Activated naive CD8-positive, alpha-beta T cell treated with anti-CD3 and anti-CD28 coated beads, Interleukin-2, amount 10 ng/mL, durations not matched to agents 7 days and 5 days (primary cell): ENCODE measurements around the gene FKBP11. TPM values are rescaled to one million over a fixed set of nuclear protein-coding genes. Genes with fewer than 3 reads are reported as not detected.

Source experiments
- ATAC-seq: fragments of 150-1000 bp; cut with Tn5 transposase; one replicate; pipeline ENCODE4 v1.10.0; 2021; ENCODE audit warnings: low read depth, moderate library complexity
- POLR2A ChIA-PET: fragments of 350-600 bp; sonication (Branson Sonifier 250); formaldehyde crosslinking; loops from one replicate; lab custom pipeline; 2021; ENCODE audit warnings: antibody characterized with exemption; lab: Charles Lee
- DNase-seq: peaks from one replicate; pipeline ENCODE4 v3.0.0; 2021
- H3K27ac Mint-ChIP-seq: one replicate; pipeline ENCODE4 v1.8.0; 2022; ENCODE audit warnings: mild to moderate bottlenecking, mixed read lengths
- H3K27me3 Mint-ChIP-seq: one replicate; pipeline ENCODE4 v1.8.0; 2022; ENCODE audit warnings: mild to moderate bottlenecking, moderate library complexity, mixed read lengths
- H3K36me3 Mint-ChIP-seq: one replicate; pipeline ENCODE4 v1.8.0; 2021; ENCODE audit warnings: mild to moderate bottlenecking, mixed read lengths
- H3K4me1 Mint-ChIP-seq: one replicate; pipeline ENCODE4 v1.8.0; 2021; ENCODE audit warnings: mixed read lengths
- H3K4me3 Mint-ChIP-seq: one replicate; pipeline ENCODE4 v1.8.0; 2022; ENCODE audit warnings: mild to moderate bottlenecking, moderate library complexity, mixed read lengths
- H3K9me3 Mint-ChIP-seq: one replicate; pipeline ENCODE4 v1.8.0; 2021; ENCODE audit warnings: mixed read lengths
- total RNA-seq, 2 experiments: library from RNA; stranded (reverse); gene quantifications; one replicate each; pipeline ENCODE4 v1.2.3, GENCODE V29; 2021

Gene FKBP11
- total RNA-seq, 2 experiments from 2014 or later = 51.9 to 53.4 TPM

DNA sequence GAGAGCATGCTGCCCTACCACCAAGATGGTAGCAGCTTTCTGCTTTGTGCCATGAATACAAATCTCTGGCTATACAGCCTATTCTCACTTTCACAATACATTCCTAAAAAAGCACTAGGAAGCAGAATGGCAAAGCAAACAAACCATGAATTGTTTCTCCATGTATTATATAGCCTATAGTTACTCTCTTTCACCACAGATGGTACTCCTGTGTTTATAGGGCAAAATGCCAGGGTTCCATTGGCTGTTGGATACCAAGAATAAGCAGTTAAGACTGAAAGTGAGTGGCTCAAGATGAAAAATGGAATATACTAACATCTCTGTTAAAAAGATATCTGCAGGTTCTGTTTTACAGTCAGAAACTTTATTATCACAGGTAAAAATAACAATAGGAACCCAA lies 20.9 kb upstream of the FKBP11 start:
- Mint-ChIP-seq H3K27ac (no peak overlapping the region), H3K27me3 (no peaks in the 10 kb centered on the region), H3K36me3 (peaks cover 9% of the 10 kb centered on the region), H3K4me3 (no peak overlapping the region), H3K4me1 (peaks cover 21% of the 10 kb centered on the region), H3K9me3 (no peaks in the 10 kb centered on the region)
- POLR2A ChIA-PET = no interaction called here
- no peak for ATAC-seq
- no peak for DNase-seq

DNA sequence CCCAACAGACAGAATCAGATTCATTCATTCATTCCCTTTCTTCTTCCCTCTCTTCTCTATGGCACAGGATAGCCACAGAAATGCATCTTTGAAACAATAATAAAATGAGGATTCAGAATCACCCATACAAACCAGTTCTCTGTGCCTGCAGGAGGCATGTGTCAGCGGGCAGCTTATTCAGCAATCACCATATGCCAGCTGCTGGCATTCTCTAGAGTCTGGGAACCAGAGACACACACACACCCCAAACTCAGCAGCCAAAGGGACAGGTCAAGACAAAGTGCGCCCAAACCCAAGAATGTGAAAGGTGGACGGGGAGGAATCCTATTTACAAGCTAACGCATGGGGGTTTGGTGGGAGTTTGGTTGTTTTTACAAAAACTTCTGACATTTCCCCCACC lies 17.9 kb upstream of the FKBP11 start:
- no peak for ATAC-seq
- no peak for DNase-seq
- no peaks in the 10 kb centered on the region for H3K9me3 Mint-ChIP-seq
- H3K36me3 Mint-ChIP-seq = peaks cover 4% of the 10 kb centered on the region
- POLR2A ChIA-PET = interaction anchor here (0.9 kb wide), 1 partner anchor 36 kb away, joined by 3 read pairs; no protein-coding TSS in a partner anchor
- H3K4me1 Mint-ChIP-seq = peaks cover 19% of the 10 kb centered on the region
- no peak overlapping the region for H3K27ac Mint-ChIP-seq
- no peak overlapping the region for H3K4me3 Mint-ChIP-seq
- H3K27me3 Mint-ChIP-seq = no peaks in the 10 kb centered on the region

DNA sequence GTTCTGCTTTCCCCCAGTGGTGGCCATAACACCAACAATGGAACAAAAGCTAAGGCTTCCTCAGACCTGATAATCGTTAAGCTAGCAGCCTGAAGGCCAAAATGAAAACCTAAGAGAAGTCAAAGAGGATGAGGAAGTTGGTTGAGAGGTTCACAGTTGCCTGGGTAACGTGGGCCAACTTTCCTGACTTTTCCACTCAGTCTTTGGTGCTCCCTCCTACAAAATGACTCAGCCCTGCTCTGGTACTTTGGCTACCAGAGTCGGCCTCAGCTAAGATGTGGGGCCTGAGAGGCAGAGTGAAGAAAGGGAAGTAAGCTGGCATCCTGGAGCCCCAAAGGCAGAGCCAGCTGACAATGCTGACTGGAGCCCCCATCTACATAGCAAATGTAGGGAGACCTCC lies 14.9 kb upstream of the FKBP11 start:
- POLR2A ChIA-PET = interaction anchor here (0.8 kb wide), 1 partner anchor 9 kb away, joined by 3 read pairs; no protein-coding TSS in a partner anchor
- Mint-ChIP-seq H3K9me3 (no peaks in the 10 kb centered on the region), H3K27me3 (no peaks in the 10 kb centered on the region), H3K36me3 (peaks cover 1% of the 10 kb centered on the region), H3K4me1 (peaks cover 15% of the 10 kb centered on the region), H3K27ac (no peak overlapping the region), H3K4me3 (no peak overlapping the region)
- DNase-seq = no peak
- no peak for ATAC-seq

DNA sequence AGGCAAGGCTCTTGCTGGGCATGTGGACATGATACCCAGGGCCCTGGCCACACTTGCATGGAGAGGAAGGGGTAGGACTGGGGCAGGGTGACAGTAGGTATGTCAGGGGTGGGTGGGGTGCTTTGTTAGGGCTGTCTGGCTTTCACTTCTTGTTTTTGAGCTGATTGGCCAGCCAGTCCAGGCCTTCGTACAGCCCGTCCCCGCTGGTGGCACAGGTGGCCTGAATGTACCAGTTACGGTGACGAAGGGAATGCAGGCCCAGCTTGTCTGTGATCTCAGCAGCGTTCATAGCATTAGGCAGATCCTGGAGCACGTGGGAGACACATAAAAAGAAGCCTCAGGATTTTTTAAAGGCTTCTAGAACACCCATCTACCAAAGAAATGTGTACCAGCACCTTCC lies 13.5 kb upstream of the FKBP11 start:
- Mint-ChIP-seq H3K27ac (no peak overlapping the region), H3K4me1 (peaks cover 17% of the 10 kb centered on the region), H3K9me3 (no peaks in the 10 kb centered on the region), H3K36me3 (peaks cover 2% of the 10 kb centered on the region), H3K4me3 (no peak overlapping the region), H3K27me3 (no peaks in the 10 kb centered on the region)
- POLR2A ChIA-PET = interaction anchor here (0.5 to 1.3 kb wide), 2 partner anchors 14 to 87 kb away, joined by 4 read pairs; partner anchors contain the start of genes DDX23 and FKBP11
- ATAC-seq = no peak
- DNase-seq = no peak

DNA sequence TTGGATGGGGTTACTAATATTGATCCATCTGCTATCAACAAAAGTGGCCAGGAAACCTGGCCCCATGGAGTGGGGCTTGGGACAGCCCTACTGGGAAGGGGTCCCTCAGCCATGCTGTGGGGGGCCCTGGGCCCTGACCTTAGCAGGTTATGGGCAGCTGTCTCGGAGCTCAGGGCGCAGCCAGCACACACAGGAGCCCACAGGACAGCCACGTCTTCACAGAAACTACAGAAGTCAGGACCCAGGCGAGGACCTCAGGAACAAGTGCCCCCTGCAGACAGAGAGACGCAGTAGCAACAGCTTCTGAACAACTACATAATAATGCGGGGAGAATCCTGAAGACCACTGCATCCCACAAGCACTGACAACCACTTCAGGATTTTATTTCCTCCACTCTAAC lies 11.9 kb upstream of the FKBP11 start:
- H3K9me3 Mint-ChIP-seq = no peaks in the 10 kb centered on the region
- peaks cover 11% of the 10 kb centered on the region for H3K36me3 Mint-ChIP-seq
- ATAC-seq (no peak), DNase-seq (no peak)
- peaks cover 20% of the 10 kb centered on the region for H3K4me1 Mint-ChIP-seq
- POLR2A ChIA-PET = no interaction called here
- no peaks in the 10 kb centered on the region for H3K27me3 Mint-ChIP-seq
- no peak overlapping the region for H3K27ac Mint-ChIP-seq
- no peak overlapping the region for H3K4me3 Mint-ChIP-seq

DNA sequence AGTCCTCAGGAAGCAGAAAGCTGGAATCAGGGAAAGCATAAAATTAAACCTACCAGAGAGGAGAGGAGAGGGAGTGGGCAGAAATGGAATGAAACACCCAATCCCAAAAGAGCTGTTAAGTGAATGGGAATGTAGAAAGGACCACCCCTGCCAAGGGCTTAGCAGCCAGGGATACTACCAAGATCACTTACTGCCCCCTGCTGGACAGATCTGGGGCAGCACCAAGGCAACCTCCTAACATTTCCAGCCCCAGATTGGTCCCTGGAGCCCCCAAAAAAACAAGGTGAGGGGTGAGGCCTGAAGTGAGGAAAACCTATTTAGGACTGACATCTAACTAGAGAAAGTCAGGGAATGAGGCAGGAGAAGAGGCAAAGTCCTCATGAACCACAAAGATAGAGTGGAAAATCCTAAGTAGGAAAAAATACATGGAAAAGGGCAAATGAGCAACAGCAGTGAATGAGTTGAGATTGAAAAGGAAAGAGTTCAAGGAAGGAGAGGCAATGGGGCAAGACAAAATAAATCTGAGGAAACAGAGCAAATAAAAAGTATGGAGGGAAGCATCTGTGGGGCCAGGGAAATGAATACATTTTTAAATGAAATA lies 11.2 kb upstream of the FKBP11 start:
- Mint-ChIP-seq H3K36me3 (peaks cover 11% of the 10 kb centered on the region), H3K27ac (no peak overlapping the region), H3K4me1 (peaks cover 20% of the 10 kb centered on the region), H3K27me3 (no peaks in the 10 kb centered on the region), H3K9me3 (no peaks in the 10 kb centered on the region), H3K4me3 (no peak overlapping the region)
- peak; percentile 83 for DNase-seq
- POLR2A ChIA-PET = no interaction called here
- ATAC-seq = peak; percentile 58

DNA sequence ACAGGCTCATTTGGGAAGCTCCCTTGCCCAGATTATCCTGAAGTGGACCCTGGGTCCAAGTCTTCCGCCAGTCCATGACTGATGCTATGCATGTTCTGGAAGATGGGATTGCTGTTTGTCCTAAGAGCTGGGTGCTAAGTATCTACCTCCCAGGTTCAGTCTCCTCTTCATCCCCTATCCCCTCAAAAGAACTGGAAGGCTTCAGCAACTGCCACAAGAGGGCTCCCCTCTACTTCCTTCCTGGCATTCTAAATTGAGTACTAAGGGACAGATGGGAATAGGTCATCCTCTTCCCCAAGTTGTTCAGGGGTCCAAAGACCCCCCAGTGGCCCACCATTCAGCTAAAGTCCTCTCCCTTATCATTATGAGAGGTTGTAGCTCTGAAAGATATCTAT lies 9.0 kb upstream of the FKBP11 start:
- POLR2A ChIA-PET = interaction anchor here (0.6 to 2.9 kb wide), 5 partner anchors 9 to 1655 kb away, joined by 3 to 11 read pairs (median 3); partner anchors contain the start of genes ARF3, DDX23 and FKBP11
- ATAC-seq (no peak), DNase-seq (no peak)
- peaks cover 22% of the 10 kb centered on the region for H3K36me3 Mint-ChIP-seq
- no peaks in the 10 kb centered on the region for H3K27me3 Mint-ChIP-seq
- peaks cover 20% of the 10 kb centered on the region for H3K4me1 Mint-ChIP-seq
- peak overlapping the region; percentile 21 for H3K4me3 Mint-ChIP-seq
- no peaks in the 10 kb centered on the region for H3K9me3 Mint-ChIP-seq
- H3K27ac Mint-ChIP-seq = peak overlapping the region; percentile 59

DNA sequence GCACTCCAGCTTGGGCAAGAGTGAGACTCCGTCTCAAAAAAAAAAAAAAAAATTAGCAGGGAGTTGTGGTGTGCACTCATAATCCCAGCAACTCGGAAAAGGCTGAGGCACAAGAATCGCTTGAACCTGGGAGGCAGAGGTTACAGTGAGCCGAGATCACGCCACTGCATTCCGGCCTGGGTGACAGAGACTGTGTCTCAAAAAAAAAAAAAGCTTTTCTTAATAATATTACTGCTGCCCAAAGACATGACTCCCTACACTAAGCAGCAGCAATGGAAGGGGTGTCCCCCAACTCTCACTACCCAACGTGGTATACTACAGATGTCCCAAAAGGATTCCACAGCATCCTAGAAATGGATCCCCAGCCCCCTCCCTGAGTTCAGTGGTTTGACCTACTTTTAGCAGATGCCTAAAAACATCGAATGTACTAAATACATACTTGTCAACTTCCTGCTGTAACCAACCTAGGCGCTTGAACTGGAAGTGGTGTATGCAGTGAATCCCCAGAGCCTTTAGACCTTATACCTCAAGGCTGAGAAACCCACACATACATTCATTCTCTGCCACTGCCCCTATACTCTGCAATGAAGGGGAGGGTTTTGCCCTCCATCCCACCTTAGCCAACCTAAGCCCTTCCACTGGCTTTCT lies 8.5 kb upstream of the FKBP11 start:
- peak overlapping the region; percentile 70 for H3K27ac Mint-ChIP-seq
- POLR2A ChIA-PET = interaction anchor here (0.6 to 2.9 kb wide), 4 partner anchors 8 to 123 kb away, joined by 3 to 11 read pairs (median 6); partner anchors contain the start of genes ARF3, DDX23 and FKBP11
- no peaks in the 10 kb centered on the region for H3K27me3 Mint-ChIP-seq
- H3K4me3 Mint-ChIP-seq = peak overlapping the region; percentile 21
- ATAC-seq (peak; percentile 85), DNase-seq (no peak)
- peaks cover 22% of the 10 kb centered on the region for H3K36me3 Mint-ChIP-seq
- no peaks in the 10 kb centered on the region for H3K9me3 Mint-ChIP-seq
- peaks cover 20% of the 10 kb centered on the region for H3K4me1 Mint-ChIP-seq

DNA sequence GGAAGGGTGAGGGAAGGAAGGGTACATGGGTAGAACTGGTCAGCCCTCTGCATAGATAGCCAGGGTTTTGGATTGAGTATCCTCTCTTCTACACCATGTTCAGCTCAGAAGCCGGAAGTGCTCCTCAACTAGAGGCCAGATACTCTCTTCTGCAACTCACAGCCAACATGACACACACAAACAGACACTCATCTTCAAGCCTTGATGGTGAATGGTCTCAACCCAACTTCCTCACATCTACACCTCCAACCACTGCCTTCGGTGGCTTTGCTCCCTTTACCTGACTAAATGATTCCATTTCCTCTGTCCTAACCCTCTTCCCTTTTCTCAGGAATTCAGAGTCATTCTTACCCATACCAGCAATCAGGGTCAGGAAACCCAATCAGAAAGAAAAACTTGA lies 7.6 kb upstream of the FKBP11 start:
- H3K4me1 Mint-ChIP-seq = peaks cover 20% of the 10 kb centered on the region
- H3K4me3 Mint-ChIP-seq = no peak overlapping the region
- POLR2A ChIA-PET = no interaction called here
- H3K27me3 Mint-ChIP-seq = no peaks in the 10 kb centered on the region
- ATAC-seq (no peak), DNase-seq (no peak)
- peak overlapping the region; percentile 42 for H3K27ac Mint-ChIP-seq
- peaks cover 22% of the 10 kb centered on the region for H3K36me3 Mint-ChIP-seq
- H3K9me3 Mint-ChIP-seq = no peaks in the 10 kb centered on the region

DNA sequence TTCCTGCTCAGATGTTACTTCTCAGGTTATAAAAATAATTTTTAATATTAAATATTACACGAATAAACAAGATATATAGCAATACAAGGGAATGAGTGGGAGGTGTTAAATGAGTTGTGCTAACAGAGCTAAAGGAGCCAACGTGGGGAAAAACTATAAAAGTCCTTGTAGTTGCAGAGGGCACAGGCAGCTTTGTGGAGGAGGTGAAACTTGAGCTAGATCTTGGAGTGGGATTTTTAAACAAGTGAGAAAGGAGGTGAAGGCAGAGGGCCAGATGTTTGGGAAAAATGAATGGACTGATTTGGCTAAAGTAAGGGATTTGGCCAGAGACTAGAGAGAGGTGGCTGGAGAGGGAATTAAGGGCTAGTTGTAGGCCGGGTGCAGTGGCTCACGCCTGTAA lies 5.2 kb upstream of the FKBP11 start:
- no peak for ATAC-seq
- peaks cover 21% of the 10 kb centered on the region for H3K36me3 Mint-ChIP-seq
- DNase-seq = no peak
- no peak overlapping the region for H3K4me3 Mint-ChIP-seq
- H3K9me3 Mint-ChIP-seq = no peaks in the 10 kb centered on the region
- peaks cover 26% of the 10 kb centered on the region for H3K4me1 Mint-ChIP-seq
- no peak overlapping the region for H3K27ac Mint-ChIP-seq
- POLR2A ChIA-PET = no interaction called here
- no peaks in the 10 kb centered on the region for H3K27me3 Mint-ChIP-seq

DNA sequence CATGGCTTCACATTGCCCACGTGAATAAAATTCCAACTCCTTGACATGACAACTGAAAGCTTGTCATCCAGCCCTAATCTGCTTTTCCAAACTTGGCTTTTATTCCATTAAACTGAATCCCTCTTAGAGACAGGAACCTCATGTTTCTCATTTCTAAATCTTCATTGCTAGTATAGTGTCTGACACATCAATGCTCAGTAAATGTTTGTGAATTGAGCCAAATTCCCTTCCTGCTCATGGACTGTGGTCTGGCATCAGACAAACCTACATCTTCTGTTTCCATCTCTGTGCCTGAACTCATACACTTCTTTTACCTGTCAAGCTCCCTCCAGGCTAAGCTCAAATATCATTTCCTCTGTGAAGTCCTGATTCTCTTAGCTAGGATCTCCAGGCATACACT lies 4.3 kb upstream of the FKBP11 start:
- H3K4me3 Mint-ChIP-seq = no peak overlapping the region
- no peak overlapping the region for H3K27ac Mint-ChIP-seq
- DNase-seq = no peak
- peaks cover 21% of the 10 kb centered on the region for H3K36me3 Mint-ChIP-seq
- ATAC-seq = no peak
- peaks cover 27% of the 10 kb centered on the region for H3K4me1 Mint-ChIP-seq
- no peaks in the 10 kb centered on the region for H3K27me3 Mint-ChIP-seq
- POLR2A ChIA-PET = interaction anchor here (0.6 to 1.6 kb wide), 2 partner anchors 15 to 50 kb away, joined by 3 to 5 read pairs; no protein-coding TSS in a partner anchor
- no peaks in the 10 kb centered on the region for H3K9me3 Mint-ChIP-seq

DNA sequence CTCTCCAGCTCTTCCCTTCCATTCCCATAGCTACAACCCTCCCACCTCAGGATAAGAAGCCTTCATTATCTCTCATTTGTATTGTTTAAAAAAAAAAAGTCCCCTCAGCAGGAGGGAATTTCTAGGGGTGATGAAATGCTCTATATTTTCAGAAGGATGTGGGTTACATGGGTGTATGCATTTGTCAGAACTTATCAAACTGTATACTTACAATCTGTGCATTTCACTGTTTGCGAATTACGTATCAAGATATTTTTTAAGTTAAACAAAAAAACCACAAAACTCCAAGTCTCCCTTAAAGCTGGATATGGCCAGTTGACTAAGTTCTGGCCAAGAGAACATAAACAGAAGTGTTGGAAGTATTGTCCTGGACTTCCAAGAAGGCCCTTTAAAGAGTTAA lies 2.0 kb upstream of the FKBP11 start:
- peaks cover 14% of the 10 kb centered on the region for H3K36me3 Mint-ChIP-seq
- H3K27me3 Mint-ChIP-seq = no peaks in the 10 kb centered on the region
- no peak for DNase-seq
- H3K4me1 Mint-ChIP-seq = peaks cover 21% of the 10 kb centered on the region
- H3K27ac Mint-ChIP-seq = peak overlapping the region; percentile 42
- POLR2A ChIA-PET = interaction anchor here (0.6 kb wide), 1 partner anchor 62 kb away, joined by 5 read pairs; the partner anchor contains the start of gene RND1
- no peak for ATAC-seq
- H3K9me3 Mint-ChIP-seq = no peaks in the 10 kb centered on the region
- peak overlapping the region; percentile 31 for H3K4me3 Mint-ChIP-seq

DNA sequence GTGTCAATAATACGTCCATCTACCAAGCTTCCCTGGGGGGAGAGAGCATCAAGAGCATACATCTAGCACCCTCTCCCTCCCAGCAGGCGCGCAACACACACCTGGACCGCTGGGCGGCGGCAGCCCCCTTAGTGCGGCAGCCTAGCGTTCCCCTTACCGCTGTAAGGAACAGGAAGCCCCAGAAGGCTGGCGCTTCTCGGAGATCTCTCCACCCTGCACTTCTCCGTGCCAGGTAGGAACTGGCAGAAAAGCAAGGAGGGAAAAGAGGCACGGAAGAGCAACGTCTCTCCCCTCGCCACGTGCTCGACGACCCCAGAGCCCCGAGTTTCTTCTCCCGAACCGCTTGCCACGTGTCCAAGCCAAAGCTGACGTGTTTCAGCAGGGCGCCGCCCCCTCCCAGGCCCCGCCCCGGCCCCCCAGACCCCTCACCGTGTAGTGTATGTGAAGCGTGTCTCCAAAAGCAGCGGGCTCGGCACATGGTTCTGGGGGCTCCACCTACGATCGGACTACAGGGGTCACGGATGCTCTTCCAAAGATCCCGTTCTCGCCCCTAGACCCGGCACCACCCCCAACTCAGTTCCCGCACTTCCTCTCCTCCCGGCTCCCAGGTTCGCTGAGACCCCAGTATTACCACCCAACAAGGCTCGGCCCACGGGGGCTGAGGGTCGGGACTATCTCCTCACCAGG lies 532 bp downstream of the FKBP11 start:
- Mint-ChIP-seq H3K9me3 (no peaks in the 10 kb centered on the region), H3K36me3 (peaks cover 7% of the 10 kb centered on the region), H3K27me3 (no peaks in the 10 kb centered on the region), H3K4me1 (peaks cover 21% of the 10 kb centered on the region), H3K27ac (peak overlapping the region; percentile 90), H3K4me3 (peak overlapping the region; percentile 92)
- DNase-seq (peak; percentile 78), ATAC-seq (peak; percentile 80)
- POLR2A ChIA-PET = interaction anchor here (0.6 to 2.4 kb wide), 10 partner anchors 10 to 206 kb away, joined by 3 to 13 read pairs (median 4); partner anchors contain the start of genes ARF3 and DDX23
